Activated CD4-positive, alpha-beta T cell treated with anti-CD3 and anti-CD28 coated beads, Interleukin-2, amount 50 U/mL, for 24 hours (primary cell): ENCODE data around the gene GREM2.

Experiments
- DNase-seq, 2 donors: peaks; one replicate each; pipeline ENCODE4 v3.0.0-alpha.2; 2020; ENCODE audit warnings: low read depth in 1 of 2, low spot score in 1 of 2

The GREM2 gene

DNA sequence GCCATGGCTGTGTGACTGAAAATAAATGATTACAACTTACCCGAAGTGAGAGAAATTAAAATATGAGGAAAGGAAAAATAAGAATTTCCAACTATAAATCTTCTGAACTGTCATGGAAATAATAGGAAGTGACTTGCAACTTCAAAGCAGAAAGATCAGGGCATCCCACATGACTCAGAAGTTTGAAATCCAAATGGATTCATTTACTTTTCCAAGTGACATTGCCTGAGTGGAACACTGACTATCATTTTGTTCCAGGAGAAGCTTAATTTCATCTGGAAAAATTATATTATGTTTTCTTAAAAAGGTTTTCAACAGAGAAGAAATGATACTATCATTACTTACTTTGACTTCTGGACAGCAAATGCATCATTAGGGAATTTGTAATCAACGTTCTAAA is 110.8 kb downstream of the GREM2 start:
- no peak for DNase-seq

DNA sequence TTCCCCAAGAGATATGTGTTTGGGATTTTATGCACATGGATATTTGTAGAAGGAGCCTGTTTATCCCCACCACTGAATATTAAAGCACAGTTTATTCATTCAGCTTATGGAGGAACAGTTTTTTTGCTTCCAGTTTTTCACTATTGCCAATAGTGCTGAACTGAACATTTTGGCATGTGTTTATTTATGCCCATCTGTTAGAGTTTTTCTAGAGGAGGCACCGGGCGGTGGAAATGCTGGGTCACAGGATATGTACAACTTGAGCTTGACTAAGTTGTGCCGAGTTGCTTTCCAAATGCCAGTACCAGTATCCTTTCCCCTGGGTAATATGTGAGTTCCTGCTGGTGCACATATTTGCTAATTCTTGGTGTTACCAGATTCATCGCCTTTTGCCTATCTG is 111.3 kb downstream of the GREM2 start:
- no peak for DNase-seq

DNA sequence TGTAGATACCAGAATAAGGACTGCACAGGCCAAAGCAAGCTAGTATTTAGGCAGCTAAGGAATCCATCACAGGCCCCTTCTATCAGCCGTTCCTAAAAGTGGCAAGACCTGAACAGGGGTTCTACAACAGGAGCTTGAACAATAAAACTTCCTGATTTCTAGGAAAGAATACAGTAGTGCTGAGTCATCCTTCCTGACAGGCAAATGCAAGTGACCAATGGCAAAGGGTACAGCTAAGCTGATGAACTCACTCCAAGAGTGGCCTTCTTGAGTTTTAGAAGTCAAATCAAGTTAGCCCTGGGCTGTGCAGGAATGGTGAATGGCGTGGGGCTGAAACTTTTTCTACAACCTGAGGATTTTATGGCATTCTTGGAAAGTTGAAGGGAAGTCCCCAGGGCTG is 112.9 kb downstream of the GREM2 start:
- DNase-seq, result no peak

DNA sequence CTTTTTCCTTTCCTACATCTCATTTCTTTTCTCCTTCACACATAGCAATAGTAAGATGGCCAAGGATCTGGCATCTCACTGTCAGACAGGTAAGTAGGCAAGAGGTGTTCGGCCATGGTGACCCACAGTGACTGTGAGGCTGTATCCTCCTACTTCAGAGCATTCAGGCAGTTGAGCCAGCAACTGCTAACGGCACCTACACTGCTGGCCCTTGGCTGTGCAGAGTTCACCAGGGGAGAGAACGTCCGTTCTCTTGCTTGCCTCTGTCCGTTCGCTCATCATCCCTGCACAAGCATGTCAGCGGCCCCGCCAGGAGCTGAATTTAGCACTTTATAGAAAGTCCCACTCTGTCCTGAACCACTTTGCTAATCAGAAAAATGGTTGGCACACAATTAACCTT is 113.6 kb downstream of the GREM2 start:
- DNase-seq, result no peak

DNA sequence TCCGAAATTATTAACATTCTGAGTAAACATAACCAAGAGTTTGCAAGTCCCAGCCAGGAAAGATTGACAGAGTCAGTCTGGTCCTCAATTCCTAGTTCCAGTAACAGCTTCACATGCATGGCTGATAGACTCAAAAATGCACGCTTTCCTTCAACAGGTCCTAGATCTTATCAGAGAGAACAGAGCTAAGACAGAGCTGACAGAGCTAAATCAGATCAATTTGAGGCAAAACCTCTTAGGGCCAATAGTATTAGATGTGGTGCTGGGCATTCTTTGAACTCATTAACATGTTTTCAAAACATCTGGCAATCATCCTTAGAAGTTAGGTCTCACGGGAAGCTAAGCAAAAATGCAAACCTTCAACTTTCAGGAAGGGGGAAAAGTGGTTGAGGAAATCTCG is 114.0 kb downstream of the GREM2 start:
- no peak for DNase-seq

DNA sequence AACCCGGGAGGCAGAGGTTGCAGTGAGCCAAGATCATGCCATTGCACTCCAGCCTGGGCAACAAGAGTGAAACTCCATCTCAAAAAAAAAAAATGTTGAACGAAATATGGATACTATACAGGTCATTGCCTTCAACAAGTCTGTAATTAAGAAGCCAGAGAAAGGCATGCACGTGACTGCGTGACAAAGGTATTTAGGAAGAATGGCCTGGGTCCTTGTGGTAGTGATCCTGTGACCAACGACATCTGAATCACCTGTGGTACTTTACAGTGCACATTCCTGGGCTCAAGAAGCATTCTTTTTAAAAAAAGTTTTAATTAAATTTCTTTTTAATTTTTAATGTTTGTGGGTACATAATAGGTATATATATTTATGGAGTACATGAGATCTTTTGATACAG is 115.0 kb downstream of the GREM2 start:
- no peak for DNase-seq

DNA sequence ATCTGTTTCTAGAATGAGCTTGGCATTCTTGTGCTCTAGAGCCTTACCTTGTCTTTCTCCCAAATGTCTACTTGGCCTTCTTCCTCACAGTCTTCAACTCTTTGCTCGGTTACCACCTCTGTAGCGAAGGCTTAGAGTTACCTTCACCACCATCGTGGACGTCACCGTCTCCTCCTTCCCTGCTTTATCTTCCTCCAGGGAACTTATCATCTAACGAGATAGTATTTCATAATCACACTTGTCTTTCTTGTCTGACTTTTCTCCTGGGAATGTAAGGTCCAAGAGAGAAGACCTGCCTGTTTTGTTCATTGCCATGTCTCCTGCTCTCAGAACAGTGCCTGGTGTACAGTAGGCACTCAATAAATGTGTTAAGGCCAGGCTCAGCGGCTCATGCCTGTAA is 115.6 kb downstream of the GREM2 start:
- DNase-seq, result no peak

DNA sequence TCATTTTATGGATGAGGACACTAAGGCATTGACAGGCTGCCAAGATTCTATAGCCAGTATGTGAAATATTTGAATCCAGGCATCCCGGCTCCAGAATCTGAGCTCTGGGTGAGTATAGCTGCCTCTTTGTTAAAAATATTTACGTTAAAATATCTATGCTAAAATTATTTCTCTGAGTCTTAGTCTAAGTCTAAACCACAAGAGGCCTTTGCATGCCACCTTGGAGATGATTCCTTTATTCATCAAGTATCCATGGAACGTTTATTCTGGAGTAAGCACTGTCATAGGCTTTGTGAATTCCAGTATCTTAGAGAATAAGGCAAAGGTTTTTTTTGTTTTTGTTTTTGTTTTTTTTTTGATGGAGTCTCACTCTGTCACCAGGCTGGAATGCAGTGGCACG is 116.4 kb downstream of the GREM2 start:
- DNase-seq, result no peak

DNA sequence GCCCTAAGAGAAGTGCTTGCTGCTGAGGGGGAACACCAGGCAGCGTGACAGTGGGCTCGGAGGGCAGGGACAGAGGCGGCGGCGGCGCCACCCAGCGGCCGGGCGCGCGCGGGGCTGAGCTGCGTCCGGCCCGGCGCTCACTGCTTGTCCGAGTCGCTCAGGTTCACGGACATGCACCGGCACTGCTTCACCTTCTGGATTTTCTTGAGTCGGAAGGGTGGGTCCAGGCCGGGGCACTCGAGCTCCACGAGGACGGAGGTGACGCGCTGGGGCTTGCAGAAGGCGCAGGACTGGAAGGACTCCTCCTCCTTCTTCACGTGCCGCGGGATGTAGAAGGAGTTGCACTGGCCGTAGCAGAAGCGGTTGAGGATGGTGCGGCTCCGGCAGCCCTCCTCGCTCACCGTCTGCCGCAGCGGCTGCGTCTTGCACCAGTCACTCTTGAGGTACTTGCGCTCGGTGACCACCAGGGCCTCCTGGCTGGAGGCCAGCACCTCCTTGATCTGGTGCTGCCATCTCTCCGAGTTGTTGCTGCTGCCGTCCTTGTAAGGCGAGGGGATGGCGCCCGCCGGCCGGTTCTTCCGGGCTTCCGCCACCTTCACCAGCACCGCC is 119.0 kb downstream of the GREM2 start:
- no peak for DNase-seq

DNA sequence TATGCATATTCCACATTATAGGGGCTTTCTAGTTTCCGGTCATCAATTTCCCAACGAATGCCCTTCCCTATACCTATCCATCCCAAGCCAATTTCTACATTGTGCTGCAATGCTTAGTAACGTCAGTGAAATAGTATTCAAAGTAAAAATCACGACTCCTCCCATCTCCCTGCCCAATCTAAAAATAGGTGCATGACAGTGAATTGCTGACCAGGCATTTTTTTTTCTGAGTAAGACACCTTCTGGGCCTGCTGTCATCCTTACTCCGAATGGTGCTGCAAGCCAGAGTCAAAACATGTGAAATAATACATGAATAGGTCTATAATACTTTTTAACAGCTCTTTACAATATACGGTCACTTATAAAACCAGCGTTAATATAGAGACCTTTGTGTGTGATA is 120.2 kb downstream of the GREM2 start:
- DNase-seq, result no peak

DNA sequence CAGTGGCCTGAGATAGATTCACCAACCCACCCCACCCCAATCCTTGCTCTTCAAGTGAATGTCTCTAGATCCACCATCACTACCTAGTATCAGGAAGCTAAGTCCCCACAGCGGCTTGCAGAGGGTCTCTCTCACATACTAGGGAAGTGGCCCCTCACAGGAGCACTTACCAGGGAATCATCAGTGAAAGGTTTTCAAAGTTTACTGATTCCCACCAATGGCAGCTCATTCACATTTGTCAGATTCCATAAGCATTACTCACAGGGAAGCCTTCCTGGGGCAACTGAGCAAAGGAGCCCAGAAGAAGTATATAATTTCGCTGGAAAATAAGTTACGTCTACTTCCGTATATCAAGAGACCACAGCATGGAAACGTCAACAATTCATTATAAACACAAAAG is 120.8 kb downstream of the GREM2 start:
- no peak for DNase-seq

DNA sequence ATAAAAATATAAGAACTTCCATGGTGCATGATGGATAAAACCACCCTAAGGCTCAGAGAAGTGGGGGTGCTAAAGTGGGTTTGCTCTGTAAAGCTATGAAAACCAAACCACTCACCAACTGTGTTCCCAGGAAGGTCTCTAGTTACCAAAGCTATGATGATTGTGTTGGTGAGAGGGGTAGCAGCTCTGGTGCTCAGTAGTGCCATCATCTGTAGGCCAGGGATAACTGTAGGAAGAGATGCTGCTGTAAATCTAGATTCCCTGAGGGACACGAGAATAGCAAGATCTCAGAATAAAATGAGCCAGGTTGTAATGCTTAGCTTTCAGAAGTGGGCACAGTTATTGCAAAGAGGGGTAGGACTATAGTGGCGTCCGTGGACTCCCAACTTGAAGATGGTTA is 124.5 kb downstream of the GREM2 start:
- DNase-seq, result no peak

DNA sequence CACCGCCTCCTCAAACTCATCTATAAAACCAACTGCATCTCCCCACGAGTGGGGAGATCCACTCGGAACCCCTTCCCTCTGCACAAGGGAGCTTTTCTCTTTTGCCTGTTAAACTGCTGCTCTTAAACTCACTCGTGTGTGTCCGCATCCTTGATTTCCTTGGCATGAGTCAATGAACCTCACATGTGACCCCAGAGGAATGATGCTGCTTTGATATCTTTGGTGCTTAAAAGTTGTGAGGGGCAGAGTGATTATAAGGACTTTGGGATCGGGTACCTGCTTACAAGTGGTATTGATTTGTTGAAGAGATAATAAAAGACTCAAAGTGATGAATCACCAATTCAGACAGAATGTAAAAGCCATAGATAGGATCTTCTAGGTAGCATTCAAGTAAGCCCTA is 125.3 kb downstream of the GREM2 start:
- DNase-seq, result no peak

DNA sequence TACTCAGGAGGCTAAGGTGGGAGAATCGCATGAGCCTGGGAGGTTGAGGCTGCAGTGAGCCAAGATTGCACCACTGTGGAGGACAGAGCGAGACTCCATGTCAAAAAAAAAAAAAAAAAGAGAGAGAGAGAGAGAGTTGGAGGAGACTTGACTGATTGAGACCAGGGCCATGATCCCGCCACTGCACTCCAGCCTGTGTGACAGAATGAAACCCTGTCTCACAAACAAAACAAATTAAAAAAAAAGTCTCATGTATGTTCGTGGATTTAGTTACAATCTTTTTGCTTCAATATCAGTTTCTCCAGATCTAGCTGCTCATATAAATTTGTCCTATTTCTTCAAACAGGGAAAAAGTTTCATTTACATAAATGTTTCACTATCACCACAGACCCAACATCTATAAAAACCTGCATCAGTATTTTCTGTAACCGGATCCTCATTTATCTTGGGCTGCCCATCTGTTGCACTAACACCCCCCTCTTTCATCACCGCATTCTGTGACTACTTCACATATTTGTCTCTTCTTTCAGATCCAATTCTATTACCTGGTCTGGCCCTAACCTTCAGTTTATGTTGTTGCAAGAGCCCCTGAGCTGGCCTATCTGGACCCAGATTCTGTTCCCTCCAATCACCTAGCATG is 127.0 kb downstream of the GREM2 start:
- no peak for DNase-seq

DNA sequence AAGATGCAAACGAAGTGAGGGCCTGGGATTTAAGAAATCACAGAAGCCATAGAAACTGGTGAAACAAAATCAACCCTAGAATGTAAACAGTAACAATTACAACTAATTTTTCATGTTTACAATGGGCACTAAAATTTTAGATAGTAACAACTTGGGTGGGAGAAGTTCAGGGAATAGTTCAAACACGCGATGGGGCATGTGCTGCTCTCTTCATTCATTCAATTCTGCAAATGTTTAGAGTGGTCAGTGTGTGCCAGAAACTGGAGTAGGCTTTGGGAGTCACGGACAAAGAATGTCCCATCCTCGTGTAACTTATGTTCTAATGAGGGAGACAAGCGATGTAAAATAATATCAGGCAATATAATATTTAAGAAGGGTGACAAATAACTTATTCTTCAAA is 133.4 kb downstream of the GREM2 start:
- DNase-seq, result no peak

DNA sequence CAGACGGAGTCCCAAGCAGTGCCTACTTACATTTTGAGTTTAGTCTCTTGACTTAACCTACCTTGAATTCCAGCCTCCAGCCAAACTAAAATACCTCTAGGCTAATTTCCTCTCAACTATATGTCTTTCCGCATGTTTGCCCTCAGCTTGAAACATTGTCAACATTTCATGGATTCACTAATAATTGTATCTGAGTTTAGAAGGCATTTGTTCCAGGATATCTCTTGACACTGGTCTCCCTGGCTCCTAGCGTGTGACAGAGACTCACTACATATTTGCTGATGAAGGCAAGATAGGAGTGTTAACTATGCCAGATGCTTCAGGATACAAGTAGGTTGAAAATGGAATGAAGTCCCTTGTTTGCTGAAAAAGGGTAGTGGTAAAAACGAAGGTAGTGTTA is 136.1 kb downstream of the GREM2 start:
- DNase-seq, result no peak

DNA sequence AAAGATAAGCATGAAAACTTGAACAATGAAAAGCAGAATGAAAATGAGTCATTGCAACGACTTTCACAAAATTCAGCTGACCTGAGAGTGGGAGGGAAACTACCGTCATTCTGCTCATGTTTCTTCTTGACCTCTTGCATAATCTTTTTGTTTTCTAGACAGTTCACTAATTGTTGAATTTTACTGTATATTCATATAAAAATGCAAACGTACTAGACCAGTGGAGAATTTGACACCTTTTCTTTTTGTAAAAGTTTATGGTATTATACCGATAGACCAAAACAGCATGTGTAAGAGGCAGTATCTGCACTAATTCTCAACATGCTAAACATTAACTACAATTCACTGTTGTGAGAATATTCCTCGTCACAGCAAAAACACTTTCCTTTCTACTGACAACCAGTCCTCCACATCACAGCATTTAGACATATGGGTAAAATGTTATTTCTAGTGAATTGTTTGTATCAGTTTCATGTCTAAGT is 137.8 kb downstream of the GREM2 start:
- no peak for DNase-seq

DNA sequence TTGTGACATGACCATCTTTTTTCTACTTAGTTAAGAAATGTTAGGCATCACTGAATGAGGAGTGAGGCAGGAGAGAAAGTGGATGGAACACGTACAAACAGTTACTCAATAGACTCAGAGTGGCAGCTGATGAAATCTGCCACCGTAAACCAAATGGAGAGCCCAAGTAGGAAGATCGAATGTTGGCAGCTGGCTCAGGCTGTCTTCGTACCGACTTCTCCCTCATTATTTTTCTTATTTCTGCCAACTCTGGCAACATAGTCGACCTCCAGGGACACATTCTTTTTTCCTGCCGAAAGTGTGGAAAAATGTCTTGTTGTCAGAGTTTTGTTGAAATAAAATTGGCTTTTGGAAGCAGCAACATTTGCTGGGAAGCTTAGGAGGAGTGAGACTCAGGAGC is 143.3 kb downstream of the GREM2 start:
- DNase-seq, result no peak

DNA sequence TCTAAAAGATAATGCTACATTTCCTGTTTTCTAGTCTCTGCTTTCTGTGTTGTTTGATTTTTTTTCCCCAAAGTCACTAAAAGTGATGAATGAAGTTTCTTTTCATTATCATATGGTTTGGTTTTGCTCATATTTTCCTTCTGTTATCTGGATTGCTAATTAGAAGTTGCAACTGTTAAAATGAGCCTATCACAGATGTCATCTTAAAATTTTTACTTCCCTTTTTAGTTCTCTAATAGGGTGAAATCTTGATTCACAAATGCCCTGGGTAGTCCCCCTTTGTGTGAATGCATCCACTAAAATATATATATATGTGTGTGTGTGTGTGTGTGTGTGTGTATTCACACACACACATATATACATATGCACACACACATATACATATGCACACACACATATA is 144.1 kb downstream of the GREM2 start:
- DNase-seq, result no peak

DNA sequence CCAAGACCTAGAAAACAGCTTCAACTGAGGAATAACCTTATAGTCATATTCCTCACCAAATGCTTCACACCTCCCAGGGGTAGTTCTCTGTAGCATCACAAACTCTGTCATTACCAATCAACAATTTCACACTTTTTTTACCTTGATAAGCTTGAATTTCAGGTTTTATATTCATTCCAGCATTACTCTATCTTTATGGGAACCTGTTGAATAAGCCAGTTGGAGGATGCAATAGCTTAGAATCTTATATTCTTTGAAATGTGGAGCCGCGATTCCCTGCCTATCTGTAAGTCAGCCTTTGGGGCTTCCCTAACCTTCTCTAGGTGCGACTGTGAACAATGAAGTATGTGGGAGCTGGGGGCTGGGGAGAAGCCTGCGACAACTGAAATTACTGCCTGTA is 145.4 kb downstream of the GREM2 start:
- no peak for DNase-seq

DNA sequence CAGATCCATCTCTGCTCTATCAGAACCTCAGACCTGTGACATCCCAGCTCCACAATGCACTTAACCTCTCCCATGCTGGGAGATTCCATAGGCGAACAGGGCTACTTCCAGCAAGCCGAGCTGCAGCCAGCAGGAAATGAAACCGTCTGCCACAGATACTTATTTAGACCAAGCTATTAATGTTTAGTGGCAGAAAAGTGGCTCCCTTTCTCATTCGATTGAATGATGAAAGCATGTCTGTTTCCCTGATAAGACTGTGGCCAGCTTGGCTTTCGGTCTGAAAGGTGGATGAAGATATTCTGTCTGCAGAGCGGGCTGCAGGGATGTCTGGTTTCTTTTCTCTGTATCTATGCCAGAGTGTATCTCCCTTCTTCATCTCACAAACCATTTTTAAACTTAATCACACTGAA is 146.4 kb downstream of the GREM2 start:
- no peak for DNase-seq

DNA sequence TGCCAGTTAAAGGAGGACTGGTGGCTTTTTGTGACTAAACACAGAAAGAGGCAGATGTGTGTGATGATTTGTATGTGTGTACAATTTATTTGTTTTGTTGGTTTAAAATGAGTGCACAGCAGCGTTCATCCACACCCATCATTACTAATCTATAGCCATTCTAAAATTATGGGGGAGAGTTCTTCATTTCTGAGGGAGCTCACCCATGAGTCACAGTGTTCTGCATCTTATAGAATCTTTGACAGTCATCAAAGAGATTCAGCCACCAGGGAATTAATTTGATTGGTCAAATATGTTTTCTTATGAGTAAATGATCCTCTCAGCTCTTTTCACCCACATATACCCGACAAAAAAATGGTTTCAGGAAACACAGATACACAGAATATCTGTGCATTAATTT is 147.9 kb downstream of the GREM2 start:
- no peak for DNase-seq

DNA sequence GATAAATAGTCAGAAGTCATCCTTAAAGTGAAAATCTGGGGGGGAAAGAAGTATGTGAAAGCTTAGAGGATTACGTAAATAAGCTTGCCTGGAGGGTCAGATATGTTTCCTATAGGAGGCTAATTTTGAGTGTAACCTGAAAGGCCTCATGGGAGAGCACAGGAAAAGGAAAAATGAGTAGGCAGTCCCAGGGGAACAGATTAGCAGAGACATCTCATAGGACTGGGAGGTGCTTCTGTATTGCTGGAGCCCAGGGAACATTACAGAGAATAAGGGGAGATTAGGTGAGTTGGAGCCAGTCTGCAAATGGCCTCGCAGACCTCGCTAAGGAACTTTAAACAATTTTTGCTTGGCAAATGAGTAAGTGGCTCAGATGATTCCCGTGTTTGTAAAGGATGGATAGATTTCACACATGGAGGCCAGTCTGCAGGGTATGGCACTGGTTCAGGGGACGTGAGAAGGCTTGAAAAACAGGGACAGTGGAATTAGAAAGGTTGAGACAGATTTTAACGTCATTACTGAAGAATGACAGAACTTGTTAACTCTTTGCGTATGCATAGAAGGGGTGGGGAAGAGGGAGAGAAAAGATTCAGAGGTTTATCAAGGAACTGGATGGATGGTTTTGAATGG is 149.1 kb downstream of the GREM2 start:
- DNase-seq, result no peak
